OCI-LY1 (cell line): ENCODE data around the gene AGAP1.
"Not testable (repeated sequence)": the region's sequence is repeated elsewhere in the genome, so short reads cannot be mapped to it uniquely, and the experiment has no call there.

Experiments
- H2AFZ ChIP-seq: fragments of 200-600 bp; sonication (generic), shearing (Covaris generic); 2 replicates; pipeline ENCODE4 v1.6.0; 2014; ENCODE audit warnings: antibody characterized with exemption, mild to moderate bottlenecking, low read length
- H3F3A ChIP-seq: fragments of 200-600 bp; sonication (generic), shearing (Covaris generic); 2 replicates; pipeline ENCODE4 v1.6.0; 2014; ENCODE audit warnings: mild to moderate bottlenecking, antibody characterized with exemption, low read length, moderate library complexity; ENCODE audit not compliant: insufficient read depth
- H3K27ac ChIP-seq: fragments of 200-600 bp; sonication (generic); 2 replicates; pipeline ENCODE4 v1.5.1; 2014; ENCODE audit warnings: low read length, mixed run types, mild to moderate bottlenecking, low read depth; ENCODE audit not compliant: poor library complexity, severe bottlenecking
- H3K27me3 ChIP-seq: fragments of 200-600 bp; sonication (generic); 2 replicates; pipeline ENCODE4 v1.6.0; 2014; ENCODE audit warnings: antibody characterized with exemption, mild to moderate bottlenecking, low read length, moderate library complexity; ENCODE audit not compliant: insufficient read depth
- H3K36me3 ChIP-seq: fragments of 200-600 bp; sonication (generic); 2 replicates; pipeline ENCODE4 v1.6.1; 2014; ENCODE audit warnings: mild to moderate bottlenecking, antibody characterized with exemption, low read length, moderate library complexity, mixed read lengths; ENCODE audit not compliant: insufficient read depth
- H3K4me1 ChIP-seq: fragments of 200-600 bp; sonication (generic); 2 replicates; pipeline ENCODE4 v1.5.1; 2014; ENCODE audit warnings: mild to moderate bottlenecking, low read length, moderate library complexity; ENCODE audit not compliant: insufficient read depth, severe bottlenecking
- H3K4me2 ChIP-seq: fragments of 200-600 bp; sonication (generic), shearing (Covaris generic); 2 replicates; pipeline ENCODE4 v1.6.1; 2014; ENCODE audit warnings: low read length
- H3K4me3 ChIP-seq: fragments of 200-600 bp; sonication (generic); 2 replicates; pipeline ENCODE4 v1.5.1; 2014; ENCODE audit warnings: low read length, low read depth, mild to moderate bottlenecking, mixed read lengths; ENCODE audit not compliant: poor library complexity, severe bottlenecking
- H3K79me2 ChIP-seq: fragments of 200-600 bp; shearing (Covaris generic); 2 replicates; pipeline ENCODE4 v1.6.1; 2016; ENCODE audit warnings: mixed run types, low read length, mixed read lengths; ENCODE audit not compliant: insufficient read depth
- H3K9ac ChIP-seq: fragments of 200-600 bp; sonication (generic), shearing (Covaris generic); 2 replicates; pipeline ENCODE4 v1.6.1; 2014; ENCODE audit warnings: mild to moderate bottlenecking, low read length, mixed read lengths
- H3K9me2 ChIP-seq: fragments of 200-600 bp; sonication (generic), shearing (Covaris generic); 2 replicates; pipeline ENCODE4 v1.6.1; 2014; ENCODE audit warnings: low read depth, mild to moderate bottlenecking, low read length, mixed read lengths
- H3K9me3 ChIP-seq: fragments of 200-600 bp; shearing (Covaris generic); 2 replicates; pipeline ENCODE4 v1.6.1; 2014; ENCODE audit warnings: low read length, mixed read lengths
- H4K20me1 ChIP-seq: fragments of 200-600 bp; sonication (generic), shearing (Covaris generic); 2 replicates; pipeline ENCODE4 v1.6.0; 2016; ENCODE audit warnings: mild to moderate bottlenecking, low read length; ENCODE audit not compliant: insufficient read depth
- EZH2 ChIP-seq: fragments of 200-600 bp; sonication (generic), shearing (Covaris generic); IDR thresholded peaks from 2 replicates; pipeline ENCODE4 v1.8.0; 2017; ENCODE audit warnings: borderline replicate concordance, mixed run types, mild to moderate bottlenecking, antibody characterized with exemption, low read length, moderate library complexity, mixed read lengths
- TF ChIP-seq, protein P1 (sequence below): fragments of 200-600 bp; sonication (generic), shearing (Covaris generic); IDR thresholded peaks from 2 replicates; pipeline ENCODE4 v1.5.1; 2017; ENCODE audit warnings: mild to moderate bottlenecking, antibody characterized with exemption, low read length, moderate library complexity, mixed read lengths

The AGAP1 gene

GRCh38 chr2:236061497-236061896, 567.7 kb downstream of the AGAP1 start:
- Histone ChIP-seq H4K20me1 (no peaks in the 10 kb centered on the region), H3K4me1 (no peaks in the 10 kb centered on the region), H3K79me2 (no peaks in the 10 kb centered on the region), H3K9me3 (no peaks in the 10 kb centered on the region), H3K27me3 (no peaks in the 10 kb centered on the region), H3K36me3 (no peaks in the 10 kb centered on the region), H3K4me2 (no peak overlapping the region), H3K9ac (no peak overlapping the region), H3K9me2 (no peaks in the 10 kb centered on the region), H3F3A (no peaks in the 10 kb centered on the region), H3K27ac (no peak overlapping the region), H2AFZ (no peak overlapping the region), H3K4me3 (no peak overlapping the region)
- no peak for TF ChIP-seq EZH2
- TF ChIP-seq, protein P1, sequence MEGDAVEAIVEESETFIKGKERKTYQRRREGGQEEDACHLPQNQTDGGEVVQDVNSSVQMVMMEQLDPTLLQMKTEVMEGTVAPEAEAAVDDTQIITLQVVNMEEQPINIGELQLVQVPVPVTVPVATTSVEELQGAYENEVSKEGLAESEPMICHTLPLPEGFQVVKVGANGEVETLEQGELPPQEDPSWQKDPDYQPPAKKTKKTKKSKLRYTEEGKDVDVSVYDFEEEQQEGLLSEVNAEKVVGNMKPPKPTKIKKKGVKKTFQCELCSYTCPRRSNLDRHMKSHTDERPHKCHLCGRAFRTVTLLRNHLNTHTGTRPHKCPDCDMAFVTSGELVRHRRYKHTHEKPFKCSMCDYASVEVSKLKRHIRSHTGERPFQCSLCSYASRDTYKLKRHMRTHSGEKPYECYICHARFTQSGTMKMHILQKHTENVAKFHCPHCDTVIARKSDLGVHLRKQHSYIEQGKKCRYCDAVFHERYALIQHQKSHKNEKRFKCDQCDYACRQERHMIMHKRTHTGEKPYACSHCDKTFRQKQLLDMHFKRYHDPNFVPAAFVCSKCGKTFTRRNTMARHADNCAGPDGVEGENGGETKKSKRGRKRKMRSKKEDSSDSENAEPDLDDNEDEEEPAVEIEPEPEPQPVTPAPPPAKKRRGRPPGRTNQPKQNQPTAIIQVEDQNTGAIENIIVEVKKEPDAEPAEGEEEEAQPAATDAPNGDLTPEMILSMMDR: no peak

DNA sequence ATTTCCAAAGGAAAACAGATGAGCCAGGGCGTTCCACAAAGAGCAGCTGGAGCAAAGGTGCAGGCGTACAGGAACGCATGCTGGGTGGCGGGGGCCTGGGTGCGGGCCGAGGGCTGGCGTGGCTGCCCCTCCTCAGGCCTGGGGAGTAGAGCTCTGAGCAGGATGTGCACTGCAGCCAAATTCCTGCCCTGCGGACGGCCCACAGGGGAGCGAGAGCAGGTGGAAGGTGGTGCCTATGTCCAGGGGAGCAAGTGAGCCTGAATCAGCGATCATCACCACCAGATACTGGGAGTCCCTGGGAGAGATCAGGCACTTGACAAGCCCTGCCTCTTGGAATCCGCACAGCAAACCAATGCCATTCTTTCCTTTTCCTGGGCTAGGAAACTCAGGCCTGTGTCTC, 568.1 kb downstream of the AGAP1 start:
- H3K36me3 ChIP-seq: no peaks in the 10 kb centered on the region
- no peaks in the 10 kb centered on the region for H3K79me2 ChIP-seq
- no peaks in the 10 kb centered on the region for H4K20me1 ChIP-seq
- H3K4me1 ChIP-seq: no peaks in the 10 kb centered on the region
- H3K27ac ChIP-seq: no peak overlapping the region
- no peak overlapping the region for H3K9ac ChIP-seq
- H3K4me3 ChIP-seq: no peak overlapping the region
- H2AFZ ChIP-seq: no peak overlapping the region
- TF ChIP-seq, protein P1: no peak
- TF ChIP-seq EZH2: no peak
- no peaks in the 10 kb centered on the region for H3K9me3 ChIP-seq
- H3K27me3 ChIP-seq: no peaks in the 10 kb centered on the region
- H3F3A ChIP-seq: no peaks in the 10 kb centered on the region
- H3K4me2 ChIP-seq: no peak overlapping the region
- H3K9me2 ChIP-seq: no peaks in the 10 kb centered on the region

DNA sequence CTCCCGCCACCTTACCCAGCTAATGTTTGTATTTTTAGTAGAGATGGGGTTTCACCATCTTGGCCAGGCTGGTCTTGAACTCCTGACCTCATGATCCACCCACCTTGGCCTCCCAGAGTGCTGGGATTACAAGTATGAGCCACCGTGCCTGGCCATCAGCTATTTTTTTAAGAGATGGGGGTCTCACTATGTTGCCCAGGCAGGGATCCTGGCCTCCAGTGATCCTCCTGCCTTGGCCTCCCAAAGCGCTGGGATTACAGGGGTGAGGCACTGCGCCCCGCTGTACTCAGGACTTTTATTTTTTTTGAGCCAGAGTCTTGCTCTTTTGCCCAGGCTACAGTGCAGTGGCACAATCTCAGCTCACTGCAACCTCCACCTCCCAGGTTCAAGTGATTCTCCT, 569.0 kb downstream of the AGAP1 start:
- not testable (repeated sequence) for H3K27me3 ChIP-seq, H3K9me3 ChIP-seq, H2AFZ ChIP-seq, H3K36me3 ChIP-seq, H3K9me2 ChIP-seq, H3K4me3 ChIP-seq, H3K27ac ChIP-seq, H3K4me1 ChIP-seq, H3K4me2 ChIP-seq, H3K9ac ChIP-seq, H3F3A ChIP-seq, H4K20me1 ChIP-seq, H3K79me2 ChIP-seq

- H3K79me2 ChIP-seq: no peaks in the 10 kb centered on the region
- no peaks in the 10 kb centered on the region for H3K9me3 ChIP-seq
- H3K4me3 ChIP-seq: no peak overlapping the region
- H2AFZ ChIP-seq: no peak overlapping the region
- TF ChIP-seq, protein P1: no peak
- no peak for TF ChIP-seq EZH2
- no peaks in the 10 kb centered on the region for H3F3A ChIP-seq
- H3K9ac ChIP-seq: no peak overlapping the region
- no peaks in the 10 kb centered on the region for H3K4me1 ChIP-seq
- H3K9me2 ChIP-seq: no peaks in the 10 kb centered on the region
- no peaks in the 10 kb centered on the region for H3K36me3 ChIP-seq
- no peak overlapping the region for H3K4me2 ChIP-seq
- no peak overlapping the region for H3K27ac ChIP-seq
- no peaks in the 10 kb centered on the region for H4K20me1 ChIP-seq
- H3K27me3 ChIP-seq: no peaks in the 10 kb centered on the region
Measured at GRCh38 chr2:236063994-236064393, 570.2 kb downstream of the AGAP1 start.
